Gastroesophageal sphincter (tissue), 4 donors: Measurements from ENCODE around the gene WSCD2. TPM values are rescaled to one million over a fixed set of nuclear protein-coding genes. Genes with fewer than 3 reads are reported as not detected.

Experiments used
- ATAC-seq: fragments of 150-250 bp; one replicate; pipeline ENCODE4 v1.9.1; 2016; ENCODE audit warnings: mild to moderate bottlenecking, moderate library complexity
- H3K27ac ChIP-seq, 4 donors: fragments of 200-600 bp; sonication (generic) in 3 of 4; 1 replicate in 3 of 4; 2 replicates in 1 of 4; pipeline ENCODE4 v1.5.1; 2016 to 2019
- H3K27me3 ChIP-seq: fragments of 200-600 bp; sonication (generic); one replicate; pipeline ENCODE4 v1.5.1; 2019
- H3K36me3 ChIP-seq, 2 donors: fragments of 200-600 bp; sonication (generic); one replicate each; pipeline ENCODE4 v1.5.1; 2019; ENCODE audit warnings: control low read depth in 1 of 2
- H3K4me1 ChIP-seq, 3 donors: fragments of 200-600 bp; sonication (generic); 1 replicate in 2 of 3; 2 replicates in 1 of 3; pipeline ENCODE4 v1.5.1; 2016 to 2019; ENCODE audit warnings: control low read depth in 2 of 3
- H3K4me3 ChIP-seq, 2 donors: fragments of 200-600 bp; sonication (generic); one replicate each; pipeline ENCODE4 v1.5.1; 2019; ENCODE audit warnings: mild to moderate bottlenecking in 1 of 2, moderate library complexity in 1 of 2
- H3K9me3 ChIP-seq, 3 donors: fragments of 200-600 bp; sonication (generic); one replicate each; pipeline ENCODE4 v1.5.1; 2017 to 2019; ENCODE audit warnings: control low read depth in 2 of 3
- CTCF ChIP-seq, 4 experiments: fragments of 200-600 bp in 2 of 4; fragments of 450-650 bp in 2 of 4; sonication (generic) in 1 of 4; IDR thresholded peaks; one replicate each; pipeline ENCODE4 v1.5.1; 2017 to 2019; ENCODE audit warnings: antibody characterized with exemption in 4 of 4, mild to moderate bottlenecking in 2 of 4, moderate library complexity in 2 of 4
- EP300 ChIP-seq: sonication (generic); formaldehyde crosslinking; IDR thresholded peaks from one replicate; pipeline ENCODE4 v1.6.1; 2017; ENCODE audit warnings: antibody characterized with exemption, mild to moderate bottlenecking
- POLR2A ChIP-seq, 2 donors: fragments of 450-650 bp; IDR thresholded peaks; one replicate each; pipeline ENCODE4 v1.6.1; 2017; ENCODE audit warnings: antibody characterized with exemption in 2 of 2, mild to moderate bottlenecking in 2 of 2, moderate library complexity in 1 of 2
- POLR2AphosphoS5 ChIP-seq: sonication (generic); formaldehyde crosslinking; IDR thresholded peaks from one replicate; pipeline ENCODE4 v1.6.1; 2017; ENCODE audit warnings: antibody characterized with exemption
- whole genome bisulfite sequencing, 2 donors: methylation state at CpG; one replicate each; pipeline ENCODE4 v1.1.5; 2018; ENCODE audit warnings: low coverage in 1 of 2; 5-methylcytosine and 5-hydroxymethylcytosine counted together
- total RNA-seq, 4 donors: library from RNA; depleted of rRNA; stranded (reverse); fragments of >200 nt; gene quantifications; one replicate each; pipeline ENCODE4 v1.1.0, GENCODE V29; 2016

The WSCD2 gene
- total RNA-seq, 4 donors from 2014 or later: 5.0 to 86.1 (median 31.6) TPM

GRCh38 chr12:108110844-108111243, 18.2 kb upstream of the WSCD2 start:
- 88 to 100% methylated on average over 1 of the region's 1 CpG for WGBS, 2 donors
- peaks cover 4 to 57% (median 29%) of the 10 kb centered on the region in 3 donors for H3K4me1 ChIP-seq
- H3K27ac ChIP-seq: peak overlapping the region in 3 of 4 donors; percentile 86 to 89 (median 89)
- H3K36me3 ChIP-seq: no peaks in the 10 kb centered on the region
- no peaks in the 10 kb centered on the region for H3K27me3 ChIP-seq
- no peak overlapping the region for H3K4me3 ChIP-seq
- no peak for ATAC-seq
- no peak for TF ChIP-seq POLR2A (IDR thresholded peaks at IDR 0.05)
- TF ChIP-seq POLR2AphosphoS5: no peak
- TF ChIP-seq CTCF (IDR thresholded peaks at IDR 0.05): no peak
- no peak for TF ChIP-seq EP300
- no peaks in the 10 kb centered on the region for H3K9me3 ChIP-seq

GRCh38 chr12:108112832-108113556, 16.1 kb upstream of the WSCD2 start:
- TF ChIP-seq CTCF (IDR thresholded peaks at IDR 0.05) (peak in 3 of 4 experiments; percentile 21 to 53 (median 52)), POLR2AphosphoS5 (peak; percentile 32), POLR2A (IDR thresholded peaks at IDR 0.05) (no peak), EP300 (no peak)
- Histone ChIP-seq H3K9me3 (no peaks in the 10 kb centered on the region), H3K36me3 (no peaks in the 10 kb centered on the region), H3K4me1 (peaks cover 0 to 63% (median 21%) of the 10 kb centered on the region in 3 donors), H3K27ac (peak overlapping the region; percentile 64 to 89 (median 88)), H3K4me3 (no peak overlapping the region), H3K27me3 (no peaks in the 10 kb centered on the region)
- WGBS, 2 donors: 13 to 56% methylated on average over 3 to 5 of the region's 11 CpGs
- peak; percentile 72 for ATAC-seq

- 35 to 42% methylated on average over 4 to 7 of the region's 7 CpGs for WGBS, 2 donors
- H3K27ac ChIP-seq: peak overlapping the region; percentile 35 to 89 (median 88)
These were observed 13.7 kb upstream of the WSCD2 start for GRCh38 chr12:108115123-108116121.

GRCh38 chr12:108116254-108116653, 12.8 kb upstream of the WSCD2 start:
- no peaks in the 10 kb centered on the region for H3K36me3 ChIP-seq
- peaks cover 0 to 72% (median 21%) of the 10 kb centered on the region in 3 donors for H3K4me1 ChIP-seq
- no peak overlapping the region for H3K4me3 ChIP-seq
- 71 to 83% methylated on average over 2 to 3 of the region's 4 CpGs for WGBS, 2 donors
- no peaks in the 10 kb centered on the region for H3K27me3 ChIP-seq
- no peak for ATAC-seq
- no peak for TF ChIP-seq POLR2AphosphoS5
- no peak for TF ChIP-seq EP300
- TF ChIP-seq POLR2A (IDR thresholded peaks at IDR 0.05): no peak
- TF ChIP-seq CTCF (IDR thresholded peaks at IDR 0.05): no peak
- H3K27ac ChIP-seq: peak overlapping the region; percentile 57 to 89 (median 88)
- no peaks in the 10 kb centered on the region for H3K9me3 ChIP-seq

More at GRCh38 chr12:108115123-108116121, 13.7 kb upstream of the WSCD2 start:
- Histone ChIP-seq H3K27me3 (no peaks in the 10 kb centered on the region), H3K9me3 (no peaks in the 10 kb centered on the region), H3K4me3 (no peak overlapping the region), H3K4me1 (peaks cover 0 to 72% (median 21%) of the 10 kb centered on the region in 3 donors), H3K36me3 (no peaks in the 10 kb centered on the region)
- TF ChIP-seq POLR2A (IDR thresholded peaks at IDR 0.05) (peak in 1 of 2 donors; percentile 11), EP300 (no peak), POLR2AphosphoS5 (peak; percentile 65), CTCF (IDR thresholded peaks at IDR 0.05) (no peak)
- ATAC-seq: no peak
